NCI-H524 treated with DMSO at 0.1 percent for 48 hours (cell line): Measurements from ENCODE around the gene ATG16L2.
A peak's percentile ranks its signal among the peaks of the same experiment; 100 is the strongest.
"Not testable (repeated sequence)": the region's sequence is repeated elsewhere in the genome, so short reads cannot be mapped to it uniquely, and the experiment has no call there.

ENCODE experiments used
- DNase-seq: peaks from one replicate; lab custom pipeline; 2025; lab: John Stamatoyannopoulos, UW

ATG16L2 gene

GRCh38 chr11:72780296-72781062 lies 33.7 kb upstream of the ATG16L2 start:
- DNase-seq: no peak

- no peak for DNase-seq
Observed at GRCh38 chr11:72781063-72781312, 33.2 kb upstream of the ATG16L2 start.

- DNase-seq: no peak
Observed at GRCh38 chr11:72781313-72782080, 32.7 kb upstream of the ATG16L2 start.

- DNase-seq: no peak
Observed at GRCh38 chr11:72782081-72782920, 31.9 kb upstream of the ATG16L2 start.

GRCh38 chr11:72783144-72783905 lies 30.9 kb upstream of the ATG16L2 start:
- no peak for DNase-seq

- DNase-seq: no peak
Observed at GRCh38 chr11:72784662-72785061, 29.5 kb upstream of the ATG16L2 start.

- DNase-seq: no peak
Observed at GRCh38 chr11:72786305-72787215, 27.7 kb upstream of the ATG16L2 start.

- peak; percentile 24 for DNase-seq
Observed at GRCh38 chr11:72787216-72788104, 26.8 kb upstream of the ATG16L2 start.

GRCh38 chr11:72788241-72788640 lies 26.0 kb upstream of the ATG16L2 start:
- DNase-seq: no peak

GRCh38 chr11:72789493-72790131 lies 24.6 kb upstream of the ATG16L2 start:
- no peak for DNase-seq

- not testable (repeated sequence) for DNase-seq
Observed at GRCh38 chr11:72791228-72791627, 23.0 kb upstream of the ATG16L2 start.

- DNase-seq: no peak
Observed at GRCh38 chr11:72792437-72793021, 21.7 kb upstream of the ATG16L2 start.

GRCh38 chr11:72793076-72793424 lies 21.2 kb upstream of the ATG16L2 start:
- DNase-seq: no peak

- DNase-seq: peak; percentile 66
Observed at GRCh38 chr11:72793425-72794367, 20.5 kb upstream of the ATG16L2 start, which contains the start of gene STARD10. Gene STARD10, minus strand, starts transcription at chr11:72794047. Its CDS starts 12,866 bp downstream, at chr11:72781181.

- DNase-seq: no peak
Observed at GRCh38 chr11:72798361-72798760, 15.8 kb upstream of the ATG16L2 start.

GRCh38 chr11:72799441-72799840 lies 14.8 kb upstream of the ATG16L2 start:
- DNase-seq: no peak

- DNase-seq: no peak
Observed at GRCh38 chr11:72802822-72803221, 11.4 kb upstream of the ATG16L2 start.

- no peak for DNase-seq
Observed at GRCh38 chr11:72805216-72805615, 9.0 kb upstream of the ATG16L2 start.
